GM03348 (cell line): Measurements from ENCODE around the gene HHIPL2.
"Not testable (repeated sequence)": the region's sequence is repeated elsewhere in the genome, so short reads cannot be mapped to it uniquely, and the experiment has no call there.

Experiments
- DNase-seq: peaks from one replicate; pipeline ENCODE4 v3.0.0; 2012; ENCODE audit warnings: low spot score

Gene HHIPL2

GRCh38 chr1:222539951-222540597, 7.8 kb downstream of the HHIPL2 start:
- DNase-seq = no peak

- DNase-seq = no peak
Observed at GRCh38 chr1:222535455-222535854, 12.4 kb downstream of the HHIPL2 start.

- DNase-seq = no peak
Observed at GRCh38 chr1:222530852-222531251, 17.1 kb downstream of the HHIPL2 start.

GRCh38 chr1:222529916-222530315, 18.0 kb downstream of the HHIPL2 start:
- no peak for DNase-seq

GRCh38 chr1:222529181-222529580, 18.7 kb downstream of the HHIPL2 start:
- no peak for DNase-seq

GRCh38 chr1:222525951-222526350, 22.0 kb downstream of the HHIPL2 start:
- no peak for DNase-seq

- no peak for DNase-seq
Observed at GRCh38 chr1:222523852-222524251, 24.1 kb downstream of the HHIPL2 start.

- no peak for DNase-seq
Observed at GRCh38 chr1:222522105-222522915, 25.6 kb downstream of the HHIPL2 start.

- peak; percentile 15 for DNase-seq
Observed at GRCh38 chr1:222521299-222522104, 26.4 kb downstream of the HHIPL2 start.

- not testable (repeated sequence) for DNase-seq
Observed at GRCh38 chr1:222489496-222489895, 58.4 kb downstream of the HHIPL2 start.

- not testable (repeated sequence) for DNase-seq
Observed at GRCh38 chr1:222487774-222488173, 60.1 kb downstream of the HHIPL2 start.

- not testable (repeated sequence) for DNase-seq
Observed at GRCh38 chr1:222484005-222484404, 63.9 kb downstream of the HHIPL2 start.

GRCh38 chr1:222479567-222479966, 68.3 kb downstream of the HHIPL2 start:
- not testable (repeated sequence) for DNase-seq

GRCh38 chr1:222476436-222476835, 71.5 kb downstream of the HHIPL2 start:
- not testable (repeated sequence) for DNase-seq

- not testable (repeated sequence) for DNase-seq
Observed at GRCh38 chr1:222473717-222474116, 74.2 kb downstream of the HHIPL2 start.

GRCh38 chr1:222472776-222473540, 74.9 kb downstream of the HHIPL2 start:
- DNase-seq = not testable (repeated sequence)
